ENCODE data around the gene GAS6.
A peak's percentile ranks its signal among the peaks of the same experiment; 100 is the strongest.

GAS6 gene

GRCh38 chr13:113817860-113818691 is 45.8 kb downstream of the GAS6 start:
- no peak for DNase-seq

DNA sequence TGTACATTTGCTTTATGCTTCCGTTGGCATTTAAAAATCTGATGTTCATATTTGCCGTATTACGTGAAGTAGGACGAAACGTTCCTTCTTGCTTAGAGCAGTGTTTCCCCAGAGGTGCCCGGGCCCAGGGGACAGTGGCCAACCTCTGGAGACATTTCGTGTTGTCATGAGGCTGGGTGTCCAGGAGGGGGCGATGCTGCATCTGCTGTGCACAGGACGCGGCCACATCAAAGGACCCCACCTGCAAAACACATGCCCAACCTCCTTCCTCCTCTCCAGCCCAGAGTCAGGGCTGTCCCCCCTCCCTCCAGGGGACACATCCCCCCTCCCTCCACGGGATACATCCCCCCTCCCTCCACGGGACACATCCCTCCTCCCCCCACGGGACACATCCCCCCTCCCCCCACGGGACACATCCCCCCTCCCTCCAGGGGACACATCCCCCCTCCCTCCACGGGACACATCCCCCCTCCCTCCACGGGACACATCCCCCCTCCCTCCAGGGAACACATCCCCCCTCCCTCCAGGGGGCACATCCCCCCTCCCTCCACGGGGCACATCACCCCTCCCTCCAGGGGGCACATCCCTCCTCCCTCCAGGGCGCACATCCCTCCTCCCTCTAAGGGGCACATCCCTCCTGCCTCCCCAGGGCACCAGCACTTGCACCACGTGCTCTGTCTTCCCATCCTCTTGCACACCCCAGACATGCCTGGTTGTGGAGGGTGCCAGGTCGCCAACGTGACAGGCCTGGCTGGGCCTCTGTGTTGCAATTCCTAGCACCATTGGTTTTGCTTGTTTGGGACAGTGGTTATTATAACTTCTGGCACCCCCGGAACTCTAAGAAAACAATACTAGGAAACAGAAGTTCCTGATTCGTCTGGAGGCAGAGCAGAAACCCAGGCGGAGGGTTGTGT is 46.7 kb downstream of the GAS6 start:
- peak; percentile 89 for DNase-seq

GRCh38 chr13:113816254-113816929 is 47.5 kb downstream of the GAS6 start:
- no peak for DNase-seq

DNA sequence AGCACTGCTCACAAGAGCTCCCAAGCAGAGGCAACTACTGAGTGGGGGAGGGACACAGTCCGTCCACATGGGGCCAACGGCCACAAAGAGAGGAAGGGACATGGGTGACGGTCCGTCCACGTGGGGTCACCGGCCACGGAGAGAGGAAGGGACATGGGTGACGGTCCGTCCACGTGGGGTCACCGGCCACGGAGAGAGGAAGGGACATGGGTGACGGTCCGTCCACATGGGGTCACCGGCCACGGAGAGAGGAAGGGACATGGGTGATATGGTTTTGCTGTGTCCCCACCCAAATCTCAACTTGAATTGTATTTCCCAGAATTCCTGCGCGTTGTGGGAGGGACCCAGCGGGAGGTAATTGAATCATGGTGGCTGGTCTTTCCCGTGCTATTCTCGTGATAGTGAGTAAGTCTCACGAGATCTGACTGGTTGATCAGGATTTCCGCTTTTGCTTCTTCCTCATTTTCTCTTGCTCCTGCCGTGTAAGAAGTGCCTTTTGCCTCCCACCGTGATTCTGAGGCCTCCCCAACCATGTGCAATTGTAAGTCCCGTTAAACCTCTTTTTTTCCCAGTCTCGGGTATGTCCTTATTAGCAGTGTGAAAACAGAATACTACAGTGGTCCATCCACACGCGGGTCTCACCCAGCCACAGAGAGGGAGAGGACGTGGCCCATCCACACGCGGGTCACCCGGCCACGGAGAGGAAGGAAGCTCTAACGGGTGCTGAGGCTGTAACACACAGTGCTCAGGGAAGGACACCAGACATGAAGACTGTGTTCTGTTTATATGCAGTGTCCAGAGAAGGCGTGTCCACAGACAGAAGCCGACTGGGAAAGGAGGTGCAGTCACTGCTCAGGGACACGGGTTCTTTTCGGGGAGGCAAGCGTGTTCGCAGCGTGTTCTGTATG is 48.5 kb downstream of the GAS6 start:
- peak; percentile 47 for DNase-seq

- DNase-seq: no peak
Observed at GRCh38 chr13:113814435-113814821, 49.4 kb downstream of the GAS6 start.

DNA sequence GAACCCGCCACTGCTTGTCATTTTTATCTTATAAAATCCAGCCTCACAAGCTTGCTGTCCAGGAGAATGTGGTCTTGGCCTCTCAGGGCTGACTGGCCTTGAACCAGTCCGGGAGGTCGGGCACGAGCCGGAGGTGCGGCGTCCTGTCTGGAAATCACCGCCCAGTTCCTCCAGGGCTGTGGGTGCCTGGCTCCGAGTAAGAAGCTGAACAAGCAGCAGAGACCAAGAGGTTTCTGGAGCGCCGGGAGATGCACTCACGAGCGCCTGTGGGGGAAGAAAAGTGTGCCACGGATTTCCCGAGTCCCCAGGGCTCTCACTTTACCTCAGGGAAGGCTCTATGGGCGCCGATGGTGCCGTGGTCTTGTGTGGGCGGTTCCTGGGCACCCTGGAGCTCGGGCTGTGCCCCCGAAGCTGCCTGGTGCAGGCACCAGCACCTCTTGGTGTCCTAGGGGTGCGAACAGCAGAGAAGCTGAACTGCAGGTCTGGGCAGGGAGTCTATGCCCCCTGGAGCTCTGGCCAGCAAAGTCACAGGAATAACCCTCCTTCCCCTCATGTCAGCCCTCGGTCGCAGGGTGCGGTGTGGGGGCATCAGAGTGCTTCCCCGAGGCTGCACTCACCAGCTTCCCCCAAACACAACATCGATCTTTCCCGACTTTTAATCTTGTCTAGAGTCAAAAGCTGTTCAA is 50.0 kb downstream of the GAS6 start:
- DNase-seq: no peak

GRCh38 chr13:113813070-113813748 is 50.7 kb downstream of the GAS6 start:
- DNase-seq: no peak

DNA sequence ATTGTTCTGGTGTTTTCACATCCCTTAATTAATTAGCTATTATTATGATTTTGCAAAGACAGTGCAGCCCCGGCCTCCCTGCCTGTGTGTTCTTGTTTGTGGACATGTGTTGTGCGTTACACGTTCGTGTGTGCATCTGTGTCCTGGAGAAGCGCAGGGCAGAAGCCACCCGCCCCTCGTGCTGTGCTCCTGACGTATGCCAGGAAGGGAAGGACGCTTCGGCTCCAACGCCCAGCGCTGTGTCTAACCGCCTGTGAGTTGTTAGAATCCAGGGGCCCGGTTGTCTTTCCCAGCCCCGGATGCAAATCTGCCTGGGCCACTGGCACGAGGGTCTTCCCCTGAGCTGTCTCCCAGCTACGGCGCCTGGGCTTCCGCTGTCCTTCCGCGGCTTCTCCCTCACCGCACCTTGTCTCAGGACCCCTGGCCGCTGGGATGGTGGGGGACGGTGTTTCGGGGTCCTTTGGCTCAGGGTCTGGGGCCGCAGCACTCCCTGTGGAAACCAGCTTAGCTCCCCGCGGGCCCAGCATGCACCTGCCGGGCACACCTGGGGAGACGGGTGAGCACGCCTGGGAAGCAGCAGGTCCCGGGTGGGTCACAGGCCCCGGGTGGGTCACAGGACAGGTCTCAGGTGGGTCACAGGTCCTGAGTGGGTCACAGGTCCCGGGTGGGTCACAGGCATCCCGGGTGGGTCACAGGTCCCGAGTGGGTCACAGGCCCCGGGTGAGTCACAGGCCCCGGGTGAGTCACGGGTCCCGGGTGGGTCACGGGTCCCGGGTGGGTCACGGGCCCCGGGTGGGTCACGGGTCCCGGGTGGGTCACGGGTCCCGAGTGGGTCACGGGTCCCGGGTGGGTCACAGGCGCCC is 51.5 kb downstream of the GAS6 start:
- DNase-seq: no peak

DNA sequence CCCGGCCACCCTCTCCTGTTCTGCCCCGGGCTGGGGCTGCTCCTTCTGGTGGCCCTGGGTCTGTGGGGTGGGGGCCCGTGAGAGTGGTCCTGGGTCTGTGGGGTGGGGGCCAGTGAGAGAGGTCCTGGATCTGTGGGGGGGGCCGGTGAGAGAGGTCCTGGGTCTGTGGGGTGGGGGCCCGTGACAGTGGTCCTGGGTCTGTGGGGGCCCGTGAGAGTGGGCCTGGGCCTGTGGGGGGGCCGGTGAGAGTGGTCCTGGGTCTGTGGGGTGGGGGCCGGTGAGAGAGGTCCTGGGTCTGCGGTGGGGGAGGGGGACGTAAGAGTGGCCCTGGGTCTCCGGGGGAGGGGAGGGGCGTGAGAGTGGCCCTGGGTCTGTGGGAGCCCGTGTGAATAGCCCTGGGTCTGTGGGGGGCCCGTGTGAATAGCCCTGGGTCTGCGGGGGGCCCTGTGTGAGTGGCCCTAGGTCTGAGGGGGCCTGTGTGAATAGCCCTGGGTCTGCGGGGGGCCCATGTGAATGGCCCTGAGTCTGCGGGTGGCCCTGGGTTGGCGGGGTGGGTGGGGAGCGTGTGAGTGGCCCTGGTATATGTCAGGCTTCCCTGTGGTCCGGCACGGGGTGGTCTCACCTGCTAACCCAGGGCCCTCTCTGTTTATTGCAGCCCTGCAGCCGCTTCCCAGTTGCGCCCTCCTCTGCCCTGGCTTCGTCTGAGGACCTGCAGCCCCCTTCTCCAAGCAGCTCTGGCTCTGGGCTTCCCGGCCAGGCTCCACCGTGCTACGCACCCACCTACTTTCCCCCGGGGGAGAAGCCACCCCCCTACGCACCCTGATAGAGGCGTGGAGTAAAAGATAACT is 52.6 kb downstream of the GAS6 start:
- no peak for DNase-seq

- DNase-seq: no peak
Observed at GRCh38 chr13:113810640-113811039, 53.2 kb downstream of the GAS6 start.

DNA sequence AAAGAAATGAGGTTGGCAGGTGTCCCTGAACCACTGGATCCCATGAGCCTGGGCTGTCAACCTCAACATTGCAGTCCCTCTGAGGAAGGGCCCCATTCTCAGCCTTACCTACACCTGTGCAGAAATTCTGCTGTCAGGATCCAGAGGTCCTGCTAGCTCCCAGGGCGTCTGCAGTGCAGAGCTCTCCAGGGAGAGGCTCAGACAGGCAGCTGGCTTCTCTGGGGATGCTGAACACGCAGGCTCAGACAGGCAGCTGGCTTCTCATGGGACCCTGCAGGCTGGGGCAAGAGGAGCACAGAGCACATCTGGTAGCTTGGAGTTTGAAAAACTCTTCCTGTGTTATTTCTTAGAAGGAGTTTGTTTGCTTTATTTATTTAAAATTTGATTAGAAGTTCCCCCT is 53.9 kb downstream of the GAS6 start:
- no peak for DNase-seq

DNA sequence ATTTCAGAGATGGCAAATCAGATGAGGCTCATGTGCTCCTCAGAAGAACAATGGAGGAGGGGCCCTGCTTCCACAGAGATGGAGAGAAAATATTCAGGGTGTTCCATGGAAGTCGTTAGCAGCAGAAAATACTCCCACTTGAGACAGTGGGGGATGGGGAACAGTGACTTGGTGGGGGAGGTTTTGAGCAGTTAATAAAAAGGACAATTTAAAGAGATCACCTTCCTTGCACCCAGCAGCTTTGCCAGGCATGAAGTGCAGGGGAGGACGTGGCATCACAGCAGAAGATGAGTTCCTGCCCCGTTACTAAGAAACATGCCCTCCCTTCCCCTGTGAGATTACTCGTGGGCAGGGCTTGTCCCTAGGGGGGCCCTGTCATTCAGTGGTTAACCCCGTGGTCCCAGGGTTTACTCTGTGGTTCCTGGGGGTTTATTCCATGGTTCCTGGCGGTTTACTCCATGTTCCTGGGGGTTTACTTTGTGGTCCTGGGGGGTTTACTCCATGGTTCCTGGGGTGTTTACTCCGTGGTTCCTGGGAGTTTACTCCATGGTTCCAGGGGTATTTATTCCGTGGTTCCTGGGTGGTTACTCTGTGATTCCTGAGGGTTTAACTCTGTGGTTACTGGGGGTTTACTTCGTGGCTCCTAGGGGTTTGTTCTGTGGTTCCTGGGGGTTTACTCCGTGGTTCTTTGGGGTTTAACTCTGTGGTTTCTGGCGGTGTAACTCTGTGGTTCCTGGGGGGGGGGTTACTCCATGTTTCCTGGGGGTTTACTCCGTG is 55.6 kb downstream of the GAS6 start:
- no peak for DNase-seq

- DNase-seq: no peak
Observed at GRCh38 chr13:113806526-113806925, 57.4 kb downstream of the GAS6 start.

DNA sequence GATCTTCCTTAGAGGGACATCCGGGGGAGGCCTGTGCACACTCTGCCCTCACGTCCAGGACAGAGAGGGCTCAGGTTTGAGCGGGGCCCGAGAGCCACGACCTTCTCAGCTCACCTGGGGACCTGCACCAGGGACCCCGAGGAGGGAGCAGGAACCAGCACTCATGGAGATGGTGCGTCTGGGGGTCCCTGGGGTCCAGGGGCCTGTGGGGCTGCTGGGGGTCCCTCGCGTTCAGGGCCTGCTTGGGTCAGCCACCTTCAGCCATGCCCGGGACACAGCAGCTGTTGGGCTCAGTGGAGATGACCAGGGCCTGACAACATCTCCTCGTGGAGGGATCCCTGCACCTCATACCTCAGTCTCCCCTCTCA is 57.8 kb downstream of the GAS6 start:
- no peak for DNase-seq

- DNase-seq: no peak
Observed at GRCh38 chr13:113805431-113806103, 58.3 kb downstream of the GAS6 start.

DNA sequence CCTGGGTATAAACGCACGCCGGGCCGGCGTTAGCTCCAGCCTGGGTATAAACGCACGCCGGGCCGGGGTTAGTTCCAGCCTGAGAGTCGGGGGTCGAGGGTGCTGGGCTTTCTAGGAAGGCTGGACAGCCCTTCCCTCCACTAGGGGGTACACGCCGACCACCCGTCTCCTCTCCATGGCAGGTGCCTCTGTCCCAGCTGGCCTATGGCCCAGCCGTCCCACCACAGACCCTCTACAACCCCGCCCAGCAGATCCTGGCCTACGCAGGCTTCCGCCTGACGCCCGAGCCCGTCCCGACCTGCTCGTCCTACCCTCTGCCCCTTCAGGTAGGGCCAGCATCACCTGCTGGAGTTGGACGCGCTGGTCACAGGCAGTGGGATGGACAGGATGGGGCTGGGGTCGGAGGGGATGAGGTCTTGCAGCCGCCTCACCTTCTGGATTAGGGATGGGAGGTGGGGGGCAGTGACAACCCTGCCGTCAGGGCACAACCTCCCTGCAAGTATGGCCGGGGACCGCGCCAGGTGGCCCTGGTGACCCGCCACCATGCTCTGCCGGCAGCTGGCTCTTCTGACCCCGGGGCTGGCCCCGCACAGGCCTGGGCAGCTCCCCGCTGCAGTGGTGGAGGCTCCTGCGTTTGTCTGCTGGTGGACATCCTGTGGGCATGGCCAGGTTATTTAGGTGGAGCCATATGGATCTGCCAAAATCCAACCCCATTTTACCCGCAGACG is 59.0 kb downstream of the GAS6 start:
- no peak for DNase-seq

Measured in RPMI8226 (cell line).